GM18951 (cell line): Measurements from ENCODE around the gene HNRNPDL.

Experiments used
- POLR2A ChIP-seq: IDR thresholded peaks from 4 replicates; pipeline ENCODE4 v1.6.1; 2011; ENCODE audit warnings: mild to moderate bottlenecking; ENCODE audit not compliant: insufficient read length, insufficient read depth; ENCODE audit errors: extremely low read depth
- in situ Hi-C: fragments of 300-500 bp; cut with MboI; formaldehyde crosslinking; loops from one replicate; pipeline ENCODE4 v1.12.0; 2022; ENCODE audit warnings: low sequenced_read_pairs, mixed read lengths, inconsistent platforms; ENCODE audit not compliant: unreplicated experiment

Gene HNRNPDL

GRCh38 chr4:82450966-82451755 is 20.9 kb upstream of the HNRNPDL start:
- in situ Hi-C loops, result no loop called here
- no peak for TF ChIP-seq POLR2A

- in situ Hi-C loops, result no loop called here
- TF ChIP-seq POLR2A, result no peak
Observed at GRCh38 chr4:82447886-82448285, 17.6 kb upstream of the HNRNPDL start.

- no peak for TF ChIP-seq POLR2A
- in situ Hi-C loops, result no loop called here
Observed at GRCh38 chr4:82439088-82439487, 8.8 kb upstream of the HNRNPDL start.

- in situ Hi-C loops, result no loop called here
- TF ChIP-seq POLR2A, result no peak
Observed at GRCh38 chr4:82437285-82438005, 7.2 kb upstream of the HNRNPDL start.

GRCh38 chr4:82436780-82437179 is 6.5 kb upstream of the HNRNPDL start:
- in situ Hi-C loops, result no loop called here

GRCh38 chr4:82436130-82436529 is 5.9 kb upstream of the HNRNPDL start:
- in situ Hi-C loops, result no loop called here
- no peak for TF ChIP-seq POLR2A

More at GRCh38 chr4:82436780-82437179, 6.5 kb upstream of the HNRNPDL start:
- TF ChIP-seq POLR2A, result no peak

GRCh38 chr4:82434949-82435348 is 4.7 kb upstream of the HNRNPDL start:
- in situ Hi-C loops, result no loop called here
- no peak for TF ChIP-seq POLR2A

- TF ChIP-seq POLR2A, result no peak
- in situ Hi-C loops, result no loop called here
Observed at GRCh38 chr4:82433791-82434190, 3.5 kb upstream of the HNRNPDL start.

- no peak for TF ChIP-seq POLR2A
Observed at GRCh38 chr4:82432596-82432995, 2.3 kb upstream of the HNRNPDL start.

GRCh38 chr4:82431831-82432230 is 1.6 kb upstream of the HNRNPDL start:
- in situ Hi-C loops, result no loop called here
- no peak for TF ChIP-seq POLR2A

More at GRCh38 chr4:82432596-82432995, 2.3 kb upstream of the HNRNPDL start:
- in situ Hi-C loops, result no loop called here

- in situ Hi-C loops, result no loop called here
- TF ChIP-seq POLR2A, result no peak
Observed at GRCh38 chr4:82430964-82431745, 893 bp upstream of the HNRNPDL start.

GRCh38 chr4:82429728-82430192 is 502 bp downstream of the HNRNPDL start:
- in situ Hi-C loops, result loop anchor here (5.0 kb wide), 1 partner anchor 52 kb away; no protein-coding TSS in a partner anchor

More at GRCh38 chr4:82429728-82430192, 502 bp downstream of the HNRNPDL start:
- TF ChIP-seq POLR2A, result peak; percentile 40
